Endothelial cell of umbilical vein (primary cell): ENCODE results near the gene HNRNPDL. TPM values are rescaled to one million over a fixed set of nuclear protein-coding genes. Genes with fewer than 3 reads are reported as not detected.

ENCODE experiments used
- BruUV-seq: library from RNA; stranded (reverse); fragments of 400-500 nt; replicated peaks from 2 replicates; lab custom pipeline; 2021; lab: Mats Ljungman, UMichigan
- CTCF ChIA-PET: fragments of 300-600, 350-600 bp; sonication (Branson Sonifier 250); formaldehyde crosslinking; loops from one replicate; lab custom pipeline; 2021; ENCODE audit warnings: antibody characterized with exemption, inconsistent platforms; lab: Charles Lee
- POLR2A ChIA-PET: fragments of 300-600, 350-600 bp; sonication (Branson Sonifier 250); formaldehyde crosslinking; loops from one replicate; lab custom pipeline; 2021; ENCODE audit warnings: antibody characterized with exemption, inconsistent platforms; lab: Charles Lee
- DNase-seq: peaks from one replicate; pipeline ENCODE4 v3.0.0-alpha.2; 2011; ENCODE audit warnings: low read depth, low spot score
- FAIRE-seq: peaks from 2 replicates; lab custom pipeline; 2011; peaks lifted over from hg19 to GRCh38; lab: Jason Lieb, UNC
- H2AFZ ChIP-seq: 2 replicates; pipeline ENCODE4 v1.6.0; 2012; ENCODE audit warnings: low read depth, low read length, control low read depth, inconsistent platforms
- H3K27ac ChIP-seq: 2 replicates; pipeline ENCODE4 v1.5.1; 2011; ENCODE audit warnings: low read depth, mild to moderate bottlenecking, control low read depth, low read length, moderate library complexity; ENCODE audit not compliant: insufficient read depth
- H3K27me3 ChIP-seq, 2 experiments: 2 replicates each; pipeline versions ENCODE4 v1.6.0 to v1.6.1; 2011; ENCODE audit warnings: low read length in 2 of 2, mixed read lengths in 1 of 2; ENCODE audit not compliant: control insufficient read depth in 2 of 2, insufficient read depth in 2 of 2
- H3K36me3 ChIP-seq, 2 experiments: 2 replicates in 1 of 2; 3 replicates in 1 of 2; pipeline ENCODE4 v1.5.1; 2011; ENCODE audit warnings: low read length in 2 of 2, mild to moderate bottlenecking in 1 of 2, moderate library complexity in 1 of 2; ENCODE audit not compliant: control insufficient read depth in 2 of 2, insufficient read depth in 2 of 2; ENCODE audit errors: extremely low read depth in 1 of 2
- H3K4me1 ChIP-seq: 3 replicates; pipeline ENCODE4 v1.5.1; 2011; ENCODE audit warnings: mild to moderate bottlenecking, low read length; ENCODE audit not compliant: control insufficient read depth, insufficient read depth; ENCODE audit errors: extremely low read depth
- H3K4me2 ChIP-seq: 2 replicates; pipeline ENCODE4 v1.6.1; 2011; ENCODE audit warnings: low read length, control low read depth, mixed read lengths; ENCODE audit not compliant: insufficient read depth
- H3K4me3 ChIP-seq, 3 experiments: fragments of 200-600 bp in 1 of 3; sonication (generic), shearing (Covaris generic) in 1 of 3; replicated peaks in 1 of 3; 2 replicates each; pipeline ENCODE4 v1.5.1; 2011 to 2016; ENCODE audit warnings: control low read depth in 3 of 3, low read length in 3 of 3, mild to moderate bottlenecking in 2 of 3, inconsistent platforms in 1 of 3, low read depth in 1 of 3, moderate library complexity in 1 of 3; ENCODE audit not compliant: insufficient read depth in 1 of 3
- H3K79me2 ChIP-seq: 2 replicates; pipeline ENCODE4 v1.6.0; 2012; ENCODE audit warnings: low read length, inconsistent platforms; ENCODE audit not compliant: control insufficient read depth, insufficient read depth
- H3K9ac ChIP-seq: replicated peaks from 2 replicates; pipeline ENCODE3; 2011; ENCODE audit warnings: low read length, control low read depth; ENCODE audit not compliant: insufficient read depth; ENCODE audit errors: extremely low read depth
- H3K9me1 ChIP-seq: replicated peaks from 3 replicates; pipeline ENCODE4 v1.6.0; 2011; ENCODE audit warnings: mild to moderate bottlenecking, low read length; ENCODE audit not compliant: control insufficient read depth, insufficient read depth; ENCODE audit errors: extremely low read depth
- H3K9me3 ChIP-seq: replicated peaks from 2 replicates; pipeline ENCODE4 v1.5.1; 2012; ENCODE audit warnings: low read length, inconsistent platforms; ENCODE audit not compliant: control insufficient read depth, insufficient read depth
- H4K20me1 ChIP-seq: replicated peaks from 2 replicates; pipeline ENCODE3; 2011; ENCODE audit warnings: mild to moderate bottlenecking, low read length; ENCODE audit not compliant: control insufficient read depth, insufficient read depth; ENCODE audit errors: extremely low read depth
- EZH2 ChIP-seq: IDR thresholded peaks from 2 replicates; pipeline ENCODE4 v1.6.1; 2012; ENCODE audit warnings: borderline replicate concordance, low read depth, mild to moderate bottlenecking, moderate library complexity, low read length, inconsistent platforms; ENCODE audit not compliant: severe bottlenecking
- FOS ChIP-seq: IDR thresholded peaks from 2 replicates; pipeline ENCODE4 v1.6.1; 2011; ENCODE audit warnings: mild to moderate bottlenecking, low read length, moderate library complexity, borderline replicate concordance; ENCODE audit not compliant: insufficient read depth
- GATA2 ChIP-seq: IDR thresholded peaks from 2 replicates; pipeline ENCODE4 v1.7.0; 2011; ENCODE audit warnings: low read depth, mild to moderate bottlenecking, moderate library complexity, mixed read lengths, low read length; ENCODE audit not compliant: insufficient read length, insufficient read depth
- JUN ChIP-seq: IDR thresholded peaks from 2 replicates; pipeline ENCODE4 v1.6.1; 2011; ENCODE audit warnings: borderline replicate concordance, low read depth; ENCODE audit not compliant: insufficient read length, insufficient read depth
- MYC ChIP-seq: IDR thresholded peaks from one replicate; pipeline ENCODE4 v1.6.1; 2011; ENCODE audit warnings: mild to moderate bottlenecking, low read depth, low read length
- POLR2A ChIP-seq: IDR thresholded peaks from 2 replicates; pipeline ENCODE4 v1.6.1; 2012; ENCODE audit warnings: low read depth, mild to moderate bottlenecking, control low read depth, low read length
- POLR2AphosphoS5 ChIP-seq: IDR thresholded peaks from 2 replicates; pipeline ENCODE4 v1.6.1; 2012; ENCODE audit warnings: low read depth, mild to moderate bottlenecking, control low read depth, low read length, moderate library complexity; ENCODE audit not compliant: insufficient read depth
- dilution Hi-C: fragments of 300-500 bp; cut with MboI; formaldehyde crosslinking; loops from one replicate; pipeline ENCODE4 v1.15.0; 2019; ENCODE audit warnings: low sequenced_read_pairs; ENCODE audit not compliant: extremely low pct_ligation_motif_present
- intact Hi-C: fragments of 100-400 bp; cut with micrococcal nuclease; formaldehyde crosslinking; loops from one replicate; pipeline ENCODE4 v1.10.0; 2022
- polyA plus RNA-seq, 4 experiments: library from polyadenylated mRNA; depleted of rRNA in 3 of 4; stranded (reverse) in 3 of 4; unstranded in 1 of 4; fragments of >200 nt; gene quantifications; 2 replicates each; pipeline versions ENCODE4 v1.2.1 to v1.2.3, GENCODE V29; 2011 to 2012; ENCODE audit warnings: missing spikeins in 1 of 4
- total RNA-seq: library from RNA; stranded (reverse); gene quantifications from 2 replicates; pipeline ENCODE4 v1.2.3, GENCODE V29; 2021
- TF ChIP-seq, protein P1 (sequence below): IDR thresholded peaks from 2 replicates; pipeline ENCODE4 v1.6.1; 2011; ENCODE audit not compliant: insufficient read depth, insufficient read length
- TF ChIP-seq, protein P2 (sequence below), 2 donors: IDR thresholded peaks; 1 replicate in 1 of 2; 2 replicates in 1 of 2; pipeline ENCODE4 v1.5.1; 2011; ENCODE audit warnings: low read length in 2 of 2, mild to moderate bottlenecking in 2 of 2, moderate library complexity in 2 of 2, control low read depth in 1 of 2, inconsistent platforms in 1 of 2, low read depth in 1 of 2; ENCODE audit not compliant: insufficient read depth in 1 of 2; ENCODE audit errors: extremely low read depth in 1 of 2

HNRNPDL gene
- total and polyA plus RNA-seq, 2 donors (not counting 3 experiments of a cell fraction or from before 2014, with no cell fraction given): 160 to 292 TPM

DNA sequence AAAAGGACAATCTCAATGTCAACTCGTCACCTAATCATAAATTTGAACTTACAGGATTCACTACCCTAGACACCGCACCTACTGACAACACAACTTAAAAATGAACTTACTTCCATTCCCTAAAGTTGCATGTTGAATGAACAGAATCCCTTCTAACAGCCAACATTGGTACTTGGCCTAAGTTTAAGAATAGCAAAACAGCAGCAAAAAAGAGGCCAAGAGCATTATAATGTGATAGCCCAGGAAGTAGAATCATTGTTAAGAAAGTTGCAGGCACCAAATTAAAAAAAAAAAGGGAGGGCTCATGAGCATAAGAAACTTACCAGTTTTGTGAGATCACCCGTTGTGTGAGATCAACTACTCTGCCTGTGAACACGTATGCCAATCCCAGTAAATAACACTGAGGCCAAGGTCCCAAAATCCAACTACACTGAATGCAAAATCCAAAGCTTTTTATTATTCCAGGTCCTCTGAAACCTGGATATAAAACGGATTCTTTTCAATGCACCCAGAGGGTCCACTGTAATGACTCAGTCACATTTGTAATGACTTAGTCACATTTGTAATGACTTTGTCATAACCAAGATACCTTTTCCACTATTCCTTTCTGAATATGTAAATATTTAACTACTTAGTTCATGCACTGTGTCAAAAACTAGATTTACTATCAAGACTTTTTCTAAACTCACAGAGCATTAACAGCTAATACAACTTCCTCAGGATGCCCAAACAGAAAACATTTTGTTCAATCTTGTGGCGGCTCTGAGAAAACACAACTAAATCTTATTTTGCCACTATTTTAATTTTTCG is 6.8 kb downstream of the HNRNPDL start:
- dilution Hi-C loops: no loop called here
- POLR2A ChIA-PET: interaction anchor here (0.9 kb wide), 1 partner anchor 49 kb away, joined by 3 read pairs; the partner anchor contains the start of gene HNRNPD
- TF ChIP-seq POLR2A: peak; percentile 79
- peak; percentile 40 for TF ChIP-seq FOS
- TF ChIP-seq, protein P1, sequence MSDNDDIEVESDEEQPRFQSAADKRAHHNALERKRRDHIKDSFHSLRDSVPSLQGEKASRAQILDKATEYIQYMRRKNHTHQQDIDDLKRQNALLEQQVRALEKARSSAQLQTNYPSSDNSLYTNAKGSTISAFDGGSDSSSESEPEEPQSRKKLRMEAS: no peak
- peak; percentile 81 for TF ChIP-seq POLR2AphosphoS5
- peaks cover 41% of the 10 kb centered on the region for H4K20me1 ChIP-seq
- no peak overlapping the region for H3K27ac ChIP-seq
- peaks cover 25% of the 10 kb centered on the region for H3K4me1 ChIP-seq
- H3K4me3 ChIP-seq: no peak overlapping the region
- peak; percentile 46 for FAIRE-seq
- H3K79me2 ChIP-seq: peaks cover 33% of the 10 kb centered on the region
- no TSS peak for BruUV-seq
- peaks cover 13 to 49% of the 10 kb centered on the region in 2 experiments for H3K36me3 ChIP-seq
- CTCF ChIA-PET: interaction anchor here (1.2 kb wide), 1 partner anchor 40 kb away, joined by 3 read pairs; no protein-coding TSS in a partner anchor
- DNase-seq: no peak
- intact Hi-C loops: no loop called here
- peaks cover 0 to 3% of the 10 kb centered on the region in 2 experiments for H3K27me3 ChIP-seq
- H2AFZ ChIP-seq: no peak overlapping the region
- no peak overlapping the region for H3K9ac ChIP-seq
- no peak overlapping the region for H3K4me2 ChIP-seq
- no peaks in the 10 kb centered on the region for H3K9me1 ChIP-seq
- no peaks in the 10 kb centered on the region for H3K9me3 ChIP-seq

DNA sequence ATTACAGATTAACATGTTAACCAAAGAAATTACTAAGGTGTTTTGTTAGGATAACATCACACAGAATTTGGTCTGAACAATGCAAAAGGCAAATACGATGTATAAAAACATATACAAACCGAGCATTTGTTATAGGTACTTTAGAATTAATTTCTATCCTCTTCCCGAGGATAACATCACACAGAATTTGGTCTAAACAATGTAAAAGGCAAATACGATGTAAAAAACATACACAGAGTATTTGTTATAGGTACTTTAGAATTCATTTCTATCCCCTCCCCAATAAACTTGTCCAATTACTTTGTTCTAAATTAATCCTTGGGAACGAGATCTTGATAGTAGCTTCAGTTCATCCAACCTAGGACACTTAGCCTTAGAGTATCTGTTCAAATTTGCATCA is 7.6 kb downstream of the HNRNPDL start:
- CTCF ChIA-PET: interaction anchor here (1.1 to 1.2 kb wide), 2 partner anchors 12 to 62 kb away, joined by 3 read pairs; no protein-coding TSS in a partner anchor
- intact Hi-C loops: no loop called here

More for the DNA sequence above, 7.6 kb downstream of the HNRNPDL start:
- dilution Hi-C loops: no loop called here
- Histone ChIP-seq H3K4me2 (no peak overlapping the region), H3K36me3 (peaks cover 13 to 44% of the 10 kb centered on the region in 2 experiments), H3K27me3 (peaks cover 0 to 5% of the 10 kb centered on the region in 2 experiments), H3K9me3 (no peaks in the 10 kb centered on the region), H2AFZ (no peak overlapping the region), H3K9ac (no peak overlapping the region), H3K79me2 (peaks cover 24% of the 10 kb centered on the region), H3K9me1 (no peaks in the 10 kb centered on the region), H3K4me3 (no peak overlapping the region), H3K27ac (no peak overlapping the region), H3K4me1 (peaks cover 24% of the 10 kb centered on the region), H4K20me1 (peaks cover 34% of the 10 kb centered on the region)
- TF ChIP-seq, protein P2, sequence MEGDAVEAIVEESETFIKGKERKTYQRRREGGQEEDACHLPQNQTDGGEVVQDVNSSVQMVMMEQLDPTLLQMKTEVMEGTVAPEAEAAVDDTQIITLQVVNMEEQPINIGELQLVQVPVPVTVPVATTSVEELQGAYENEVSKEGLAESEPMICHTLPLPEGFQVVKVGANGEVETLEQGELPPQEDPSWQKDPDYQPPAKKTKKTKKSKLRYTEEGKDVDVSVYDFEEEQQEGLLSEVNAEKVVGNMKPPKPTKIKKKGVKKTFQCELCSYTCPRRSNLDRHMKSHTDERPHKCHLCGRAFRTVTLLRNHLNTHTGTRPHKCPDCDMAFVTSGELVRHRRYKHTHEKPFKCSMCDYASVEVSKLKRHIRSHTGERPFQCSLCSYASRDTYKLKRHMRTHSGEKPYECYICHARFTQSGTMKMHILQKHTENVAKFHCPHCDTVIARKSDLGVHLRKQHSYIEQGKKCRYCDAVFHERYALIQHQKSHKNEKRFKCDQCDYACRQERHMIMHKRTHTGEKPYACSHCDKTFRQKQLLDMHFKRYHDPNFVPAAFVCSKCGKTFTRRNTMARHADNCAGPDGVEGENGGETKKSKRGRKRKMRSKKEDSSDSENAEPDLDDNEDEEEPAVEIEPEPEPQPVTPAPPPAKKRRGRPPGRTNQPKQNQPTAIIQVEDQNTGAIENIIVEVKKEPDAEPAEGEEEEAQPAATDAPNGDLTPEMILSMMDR (IDR thresholded peaks at IDR 0.05; ENCODE audit: extremely low read depth in 1 of 2, insufficient read depth in 1 of 2, low read depth in 1 of 2, low read length in 2 of 2): no peak
- TF ChIP-seq JUN (no peak), POLR2AphosphoS5 (no peak), GATA2 (no peak), FOS (no peak), EZH2 (no peak), POLR2A (no peak), MYC (no peak)
- DNase-seq (no peak), FAIRE-seq (no peak)
- POLR2A ChIA-PET: interaction anchor here (0.6 to 1.0 kb wide), 3 partner anchors 49 to 577 kb away, joined by 3 read pairs; partner anchors contain the start of gene HNRNPD
- no TSS peak for BruUV-seq
